ENCODE measurements around the gene LGALS7. TPM values are rescaled to one million over a fixed set of nuclear protein-coding genes. Genes with fewer than 3 reads are reported as not detected.
"Not testable (repeated sequence)": the region's sequence is repeated elsewhere in the genome, so short reads cannot be mapped to it uniquely, and the experiment has no call there.

The LGALS7 gene
- total RNA-seq, 2 experiments from 2014 or later: not detected

- Histone ChIP-seq H3K4me1 (ENCODE audit: insufficient read depth, low read length, poor library complexity, severe bottlenecking) (no peaks in the 10 kb centered on the region), H3K79me2 (ENCODE audit: insufficient read depth, low read depth, low read length) (no peaks in the 10 kb centered on the region), H3K4me2 (ENCODE audit: low read length) (no peak overlapping the region), H3K9me2 (ENCODE audit: insufficient read depth, low read length) (no peaks in the 10 kb centered on the region), H3K9me3 (ENCODE audit: low read length) (no peaks in the 10 kb centered on the region), H3K4me3 (ENCODE audit: low read depth, low read length, poor library complexity, severe bottlenecking) (no peak overlapping the region), H3K36me3 (ENCODE audit: insufficient read depth, low read length) (no peaks in the 10 kb centered on the region), H2AFZ (ENCODE audit: low read length) (no peak overlapping the region), H3K27ac (ENCODE audit: low read depth, low read length, poor library complexity, severe bottlenecking) (no peak overlapping the region), H4K20me1 (ENCODE audit: insufficient read depth, low read length) (no peaks in the 10 kb centered on the region)
- DNase-seq (ENCODE audit: low spot score): no peak
- intact Hi-C loops (cut with micrococcal nuclease; ENCODE audit: unreplicated experiment): no loop called here
- TF ChIP-seq, protein P1, sequence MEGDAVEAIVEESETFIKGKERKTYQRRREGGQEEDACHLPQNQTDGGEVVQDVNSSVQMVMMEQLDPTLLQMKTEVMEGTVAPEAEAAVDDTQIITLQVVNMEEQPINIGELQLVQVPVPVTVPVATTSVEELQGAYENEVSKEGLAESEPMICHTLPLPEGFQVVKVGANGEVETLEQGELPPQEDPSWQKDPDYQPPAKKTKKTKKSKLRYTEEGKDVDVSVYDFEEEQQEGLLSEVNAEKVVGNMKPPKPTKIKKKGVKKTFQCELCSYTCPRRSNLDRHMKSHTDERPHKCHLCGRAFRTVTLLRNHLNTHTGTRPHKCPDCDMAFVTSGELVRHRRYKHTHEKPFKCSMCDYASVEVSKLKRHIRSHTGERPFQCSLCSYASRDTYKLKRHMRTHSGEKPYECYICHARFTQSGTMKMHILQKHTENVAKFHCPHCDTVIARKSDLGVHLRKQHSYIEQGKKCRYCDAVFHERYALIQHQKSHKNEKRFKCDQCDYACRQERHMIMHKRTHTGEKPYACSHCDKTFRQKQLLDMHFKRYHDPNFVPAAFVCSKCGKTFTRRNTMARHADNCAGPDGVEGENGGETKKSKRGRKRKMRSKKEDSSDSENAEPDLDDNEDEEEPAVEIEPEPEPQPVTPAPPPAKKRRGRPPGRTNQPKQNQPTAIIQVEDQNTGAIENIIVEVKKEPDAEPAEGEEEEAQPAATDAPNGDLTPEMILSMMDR (conservative IDR thresholded peaks at IDR 0.05; ENCODE audit: low read length): no peak
- TF ChIP-seq EZH2phosphoT487 (IDR thresholded peaks at IDR 0.05; ENCODE audit: borderline replicate concordance, low read depth, low read length): no peak
- POLR2A ChIA-PET: no interaction called here
- BruUV-seq (replicated peaks): no TSS peak
- CTCF ChIA-PET (ENCODE audit: unreplicated experiment): interaction anchor here (0.6 kb wide), 1 partner anchor 175 kb away, joined by 3 read pairs; no protein-coding TSS in a partner anchor
These were observed 11.9 kb upstream of the LGALS7 start for GRCh38 chr19:38785187-38785699.

- TF ChIP-seq, protein P1 (conservative IDR thresholded peaks at IDR 0.05; ENCODE audit: low read length): no peak
- TF ChIP-seq EZH2phosphoT487 (IDR thresholded peaks at IDR 0.05; ENCODE audit: borderline replicate concordance, low read depth, low read length): no peak
- H3K4me1 ChIP-seq (ENCODE audit: insufficient read depth, low read length, poor library complexity, severe bottlenecking): no peaks in the 10 kb centered on the region
- no peaks in the 10 kb centered on the region for H3K79me2 ChIP-seq (ENCODE audit: insufficient read depth, low read depth, low read length)
- BruUV-seq (replicated peaks): no TSS peak
- H3K9me2 ChIP-seq (ENCODE audit: insufficient read depth, low read length): no peaks in the 10 kb centered on the region
- no peak overlapping the region for H3K4me2 ChIP-seq (ENCODE audit: low read length)
- DNase-seq (ENCODE audit: low spot score): no peak
- POLR2A ChIA-PET: no interaction called here
- no peaks in the 10 kb centered on the region for H4K20me1 ChIP-seq (ENCODE audit: insufficient read depth, low read length)
- intact Hi-C loops (cut with micrococcal nuclease; ENCODE audit: unreplicated experiment): no loop called here
- H3K4me3 ChIP-seq (ENCODE audit: low read depth, low read length, poor library complexity, severe bottlenecking): no peak overlapping the region
- no peak overlapping the region for H3K27ac ChIP-seq (ENCODE audit: low read depth, low read length, poor library complexity, severe bottlenecking)
- H3K9me3 ChIP-seq (ENCODE audit: low read length): no peaks in the 10 kb centered on the region
- CTCF ChIA-PET (ENCODE audit: unreplicated experiment): no interaction called here
- no peaks in the 10 kb centered on the region for H3K36me3 ChIP-seq (ENCODE audit: insufficient read depth, low read length)
- no peak overlapping the region for H2AFZ ChIP-seq (ENCODE audit: low read length)
These were observed 10.9 kb upstream of the LGALS7 start for GRCh38 chr19:38784224-38784623.

DNA sequence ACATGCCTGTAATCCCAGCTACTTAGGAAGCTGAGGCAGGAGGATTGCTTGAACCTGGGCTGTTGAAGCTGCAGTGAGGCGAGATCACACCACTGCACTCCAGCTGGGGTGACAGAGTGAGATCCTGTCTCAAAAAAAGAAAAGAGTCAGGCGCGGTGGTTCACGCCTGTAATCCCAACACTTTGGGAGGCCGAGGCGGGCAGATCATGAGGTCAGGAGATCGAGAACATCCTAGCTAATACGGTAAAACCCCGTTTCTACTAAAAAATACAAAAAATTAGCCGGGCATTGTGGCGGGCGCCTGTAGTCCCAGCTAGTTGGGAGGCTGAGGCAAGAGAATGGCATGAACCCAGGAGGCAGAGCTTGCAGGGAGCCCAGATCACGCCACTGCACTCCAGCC lies 8.9 kb upstream of the LGALS7 start:
- H4K20me1 ChIP-seq (ENCODE audit: insufficient read depth, low read length); H3K27ac ChIP-seq (ENCODE audit: low read depth, low read length, poor library complexity, severe bottlenecking); H3K4me3 ChIP-seq (ENCODE audit: low read depth, low read length, poor library complexity, severe bottlenecking); H2AFZ ChIP-seq (ENCODE audit: low read length); H3K36me3 ChIP-seq (ENCODE audit: insufficient read depth, low read length); H3K9me2 ChIP-seq (ENCODE audit: insufficient read depth, low read length); DNase-seq (ENCODE audit: low spot score); CTCF ChIA-PET (ENCODE audit: unreplicated experiment); intact Hi-C loops (cut with micrococcal nuclease; ENCODE audit: unreplicated experiment); POLR2A ChIA-PET; BruUV-seq (replicated peaks); H3K79me2 ChIP-seq (ENCODE audit: insufficient read depth, low read depth, low read length); H3K9me3 ChIP-seq (ENCODE audit: low read length); H3K4me2 ChIP-seq (ENCODE audit: low read length); H3K4me1 ChIP-seq (ENCODE audit: insufficient read depth, low read length, poor library complexity, severe bottlenecking): not testable (repeated sequence)
